HG02623 (cell line): ENCODE results near the gene HEATR9.
A peak's percentile ranks its signal among the peaks of the same experiment; 100 is the strongest.

Experiments
- ATAC-seq: cut with Tn5 transposase; IDR thresholded peaks from one replicate; pipeline ENCODE4 v1.9.1; 2021; ENCODE audit warnings: moderate library complexity; ENCODE audit not compliant: unreplicated experiment

HEATR9 gene

GRCh38 chr17:35811759-35812158 is 56.9 kb downstream of the HEATR9 start:
- ATAC-seq, result no peak

GRCh38 chr17:35809855-35810461 is 58.7 kb downstream of the HEATR9 start:
- ATAC-seq, result no peak

- ATAC-seq, result peak; percentile 88
Measured at GRCh38 chr17:35808962-35809854, 59.5 kb downstream of the HEATR9 start, which contains the start of gene TAF15. Gene TAF15, plus strand, starts transcription at chr17:35809484. Its CDS starts 86 bp downstream, at chr17:35809570.

- ATAC-seq, result no peak
Measured at GRCh38 chr17:35808240-35808961, 60.3 kb downstream of the HEATR9 start.

- no peak for ATAC-seq
Measured at GRCh38 chr17:35807371-35808144, 61.1 kb downstream of the HEATR9 start.
